ENCODE results near the gene SCYGR4.
"Not testable (repeated sequence)": the region's sequence is repeated elsewhere in the genome, so short reads cannot be mapped to it uniquely, and the experiment has no call there.

The SCYGR4 gene

DNA sequence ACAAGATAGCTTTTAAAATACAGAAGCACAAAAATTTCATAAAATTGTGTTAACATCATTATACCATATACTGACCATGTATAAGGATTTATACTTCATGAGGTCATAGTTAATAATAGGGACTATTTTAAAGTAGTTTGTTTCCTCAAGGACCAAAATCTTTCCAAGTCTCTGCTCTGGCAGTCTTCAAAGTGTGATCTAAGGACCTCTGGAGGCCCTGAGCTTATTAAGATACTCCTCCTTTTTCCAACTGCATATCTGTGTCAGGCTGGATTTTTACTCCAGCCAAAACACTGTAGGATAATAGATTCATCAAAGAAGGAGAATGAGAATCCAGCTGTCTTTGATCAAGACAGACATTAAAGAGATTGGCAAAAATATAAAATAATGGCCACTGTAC, 20.3 kb upstream of the SCYGR4 start:
- Histone ChIP-seq H3K4me3 (ENCODE audit: low read length in 2 of 2) (no peak overlapping the region), H3K4me1 (ENCODE audit: control insufficient read depth, insufficient read depth, low read length) (no peaks in the 10 kb centered on the region), H3K27me3 (ENCODE audit: control insufficient read depth in 1 of 2, insufficient read depth in 2 of 2, low read length in 2 of 2) (no peaks in the 10 kb centered on the region), H3K9ac (ENCODE audit: low read length in 2 of 2) (no peak overlapping the region), H3K9me3 (ENCODE audit: control insufficient read depth in 2 of 2, low read length in 2 of 2) (no peaks in the 10 kb centered on the region), H3K36me3 (ENCODE audit: control insufficient read depth in 2 of 2, insufficient read depth in 2 of 2, low read length in 2 of 2) (no peaks in the 10 kb centered on the region), H3K27ac (ENCODE audit: low read length) (no peak overlapping the region)

DNA sequence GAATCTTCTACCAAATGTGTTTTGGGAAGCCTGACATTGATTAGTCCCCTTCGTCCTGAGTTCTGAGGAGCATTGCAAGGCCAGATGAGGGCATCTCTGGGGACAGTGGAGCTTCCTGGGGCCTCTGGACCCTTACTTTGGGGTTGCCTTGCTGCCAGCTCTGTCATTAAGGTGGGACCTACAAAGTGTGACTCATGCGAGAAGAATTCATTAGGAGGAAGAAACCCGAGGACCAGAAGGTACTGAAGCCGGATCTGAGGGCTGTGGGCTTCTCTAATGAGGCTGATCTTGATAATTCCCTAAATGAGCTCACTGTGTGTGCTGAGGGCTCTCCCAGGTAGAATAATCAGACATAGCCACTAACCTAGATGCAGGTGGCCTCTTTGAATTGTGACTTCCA, 19.3 kb upstream of the SCYGR4 start:
- Histone ChIP-seq H3K4me1 (ENCODE audit: control insufficient read depth, insufficient read depth, low read length) (no peaks in the 10 kb centered on the region), H3K9me3 (ENCODE audit: control insufficient read depth in 2 of 2, low read length in 2 of 2) (no peaks in the 10 kb centered on the region), H3K9ac (ENCODE audit: low read length in 2 of 2) (no peak overlapping the region), H3K36me3 (ENCODE audit: control insufficient read depth in 2 of 2, insufficient read depth in 2 of 2, low read length in 2 of 2) (no peaks in the 10 kb centered on the region), H3K4me3 (ENCODE audit: low read length in 2 of 2) (no peak overlapping the region), H3K27me3 (ENCODE audit: control insufficient read depth in 1 of 2, insufficient read depth in 2 of 2, low read length in 2 of 2) (no peaks in the 10 kb centered on the region), H3K27ac (ENCODE audit: low read length) (no peak overlapping the region)

DNA sequence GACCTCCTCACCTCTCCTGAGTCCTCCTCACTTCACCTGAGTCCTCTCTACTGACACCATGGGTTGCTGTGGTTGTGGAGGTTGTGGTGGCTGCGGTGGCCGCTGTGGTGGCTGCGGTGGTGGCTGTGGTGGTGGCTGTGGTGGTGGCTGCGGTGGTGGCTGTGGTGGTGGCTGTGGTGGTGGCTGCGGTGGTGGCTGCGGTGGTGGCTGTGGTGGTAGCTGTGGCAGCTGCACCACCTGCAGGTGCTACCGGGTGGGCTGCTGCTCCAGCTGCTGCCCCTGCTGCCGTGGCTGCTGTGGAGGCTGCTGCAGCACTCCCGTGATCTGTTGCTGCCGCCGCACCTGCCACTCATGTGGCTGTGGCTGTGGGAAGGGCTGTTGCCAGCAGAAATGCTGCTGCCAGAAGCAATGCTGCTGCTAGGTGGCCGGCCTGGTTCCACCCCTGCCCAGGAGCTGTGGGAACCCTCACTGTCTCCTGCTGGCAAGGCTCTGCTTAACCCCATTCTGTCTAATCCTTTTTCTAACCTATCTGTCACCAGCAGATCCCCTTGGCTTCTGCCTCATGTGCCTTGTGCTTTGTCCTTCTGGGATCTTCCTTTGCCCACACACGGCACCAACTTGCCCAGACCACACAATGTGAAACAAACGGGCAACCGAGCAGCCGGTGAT, 18.3 kb upstream of the SCYGR4 start, which contains the start of gene SCYGR2:
SCYGR2 (plus strand) TSS at position 59 of the 669 bp plus-strand sequence; CDS start at position 59, 0 bp downstream.
- not testable (repeated sequence) for H3K9ac ChIP-seq (ENCODE audit: low read length in 2 of 2); H3K27ac ChIP-seq (ENCODE audit: low read length); H3K9me3 ChIP-seq (ENCODE audit: control insufficient read depth in 2 of 2, low read length in 2 of 2); H3K4me3 ChIP-seq (ENCODE audit: low read length in 2 of 2); H3K27me3 ChIP-seq (ENCODE audit: control insufficient read depth in 1 of 2, insufficient read depth in 2 of 2, low read length in 2 of 2); H3K36me3 ChIP-seq (ENCODE audit: control insufficient read depth in 2 of 2, insufficient read depth in 2 of 2, low read length in 2 of 2); H3K4me1 ChIP-seq (ENCODE audit: control insufficient read depth, insufficient read depth, low read length)

DNA sequence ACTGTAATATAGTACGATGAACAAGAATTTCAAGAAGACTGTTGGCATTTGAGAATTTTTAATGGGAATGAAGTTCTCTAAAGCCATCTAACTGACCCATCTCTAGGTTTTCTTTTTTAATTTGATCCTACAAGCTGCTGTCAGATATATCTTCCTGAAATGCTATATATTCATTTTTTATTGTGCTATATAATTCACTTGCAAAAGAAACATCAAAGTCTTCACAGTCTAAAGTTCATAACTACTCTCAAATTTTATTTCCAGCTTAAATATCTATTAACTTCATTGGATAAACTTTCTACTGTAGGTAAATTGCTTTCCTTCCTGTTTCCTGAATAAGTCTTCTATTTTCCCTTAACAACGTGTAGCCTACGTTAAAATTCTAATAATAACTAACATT, 14.9 kb upstream of the SCYGR4 start:
- Histone ChIP-seq H3K9me3 (ENCODE audit: control insufficient read depth in 2 of 2, low read length in 2 of 2) (no peaks in the 10 kb centered on the region), H3K27ac (ENCODE audit: low read length) (no peak overlapping the region), H3K9ac (ENCODE audit: low read length in 2 of 2) (no peak overlapping the region), H3K36me3 (ENCODE audit: control insufficient read depth in 2 of 2, insufficient read depth in 2 of 2, low read length in 2 of 2) (no peaks in the 10 kb centered on the region), H3K4me3 (ENCODE audit: low read length in 2 of 2) (no peak overlapping the region), H3K27me3 (ENCODE audit: control insufficient read depth in 1 of 2, insufficient read depth in 2 of 2, low read length in 2 of 2) (no peaks in the 10 kb centered on the region), H3K4me1 (ENCODE audit: control insufficient read depth, insufficient read depth, low read length) (no peaks in the 10 kb centered on the region)

DNA sequence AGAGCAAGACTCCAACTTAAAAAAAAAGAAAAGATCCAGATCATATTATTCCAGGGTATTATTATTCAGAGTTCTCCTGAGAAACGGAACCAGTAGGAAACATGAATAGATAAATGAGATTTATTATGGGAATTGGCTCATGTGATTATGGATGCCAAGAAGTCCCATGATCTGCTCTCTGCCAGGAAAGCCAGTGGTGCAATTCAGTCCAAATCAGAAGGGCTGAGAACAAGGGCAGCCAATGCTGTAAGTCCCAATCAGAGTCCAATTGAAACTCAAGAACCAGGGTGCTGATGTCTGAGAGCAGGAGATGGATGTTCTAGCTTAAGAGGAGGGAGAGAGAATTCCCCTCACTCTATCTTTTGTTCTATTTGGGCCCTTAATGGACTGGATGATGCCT, 10.8 kb upstream of the SCYGR4 start:
- Histone ChIP-seq H3K27me3 (ENCODE audit: control insufficient read depth in 1 of 2, insufficient read depth in 2 of 2, low read length in 2 of 2) (no peaks in the 10 kb centered on the region), H3K9ac (ENCODE audit: low read length in 2 of 2) (no peak overlapping the region), H3K36me3 (ENCODE audit: control insufficient read depth in 2 of 2, insufficient read depth in 2 of 2, low read length in 2 of 2) (no peaks in the 10 kb centered on the region), H3K4me1 (ENCODE audit: control insufficient read depth, insufficient read depth, low read length) (no peaks in the 10 kb centered on the region), H3K9me3 (ENCODE audit: control insufficient read depth in 2 of 2, low read length in 2 of 2) (no peaks in the 10 kb centered on the region), H3K4me3 (ENCODE audit: low read length in 2 of 2) (no peak overlapping the region), H3K27ac (ENCODE audit: low read length) (no peak overlapping the region)

DNA sequence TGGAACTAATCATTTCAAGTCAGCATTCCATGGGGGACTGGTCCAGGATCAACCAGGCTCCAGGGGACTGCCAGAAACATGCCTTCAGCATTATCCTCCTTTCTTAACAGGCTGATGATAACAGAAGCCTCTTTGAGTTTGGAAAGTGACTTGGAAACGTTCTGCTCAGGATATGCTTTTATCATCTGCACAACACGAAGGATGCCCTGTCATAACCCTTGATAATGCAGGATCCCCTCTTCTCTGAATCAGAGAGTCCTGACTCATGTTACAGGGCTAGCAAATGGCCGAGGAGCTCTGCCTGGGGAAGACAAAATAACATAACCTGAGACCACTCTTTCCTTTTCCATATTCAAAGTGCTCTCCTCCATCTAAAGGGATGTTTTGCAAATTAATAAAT, 9.4 kb upstream of the SCYGR4 start:
- Histone ChIP-seq H3K4me1 (ENCODE audit: control insufficient read depth, insufficient read depth, low read length) (no peaks in the 10 kb centered on the region), H3K27ac (ENCODE audit: low read length) (no peak overlapping the region), H3K9me3 (ENCODE audit: control insufficient read depth in 2 of 2, low read length in 2 of 2) (no peaks in the 10 kb centered on the region), H3K9ac (ENCODE audit: low read length in 2 of 2) (no peak overlapping the region), H3K4me3 (ENCODE audit: low read length in 2 of 2) (no peak overlapping the region), H3K27me3 (ENCODE audit: control insufficient read depth in 1 of 2, insufficient read depth in 2 of 2, low read length in 2 of 2) (no peaks in the 10 kb centered on the region), H3K36me3 (ENCODE audit: control insufficient read depth in 2 of 2, insufficient read depth in 2 of 2, low read length in 2 of 2) (no peaks in the 10 kb centered on the region)

DNA sequence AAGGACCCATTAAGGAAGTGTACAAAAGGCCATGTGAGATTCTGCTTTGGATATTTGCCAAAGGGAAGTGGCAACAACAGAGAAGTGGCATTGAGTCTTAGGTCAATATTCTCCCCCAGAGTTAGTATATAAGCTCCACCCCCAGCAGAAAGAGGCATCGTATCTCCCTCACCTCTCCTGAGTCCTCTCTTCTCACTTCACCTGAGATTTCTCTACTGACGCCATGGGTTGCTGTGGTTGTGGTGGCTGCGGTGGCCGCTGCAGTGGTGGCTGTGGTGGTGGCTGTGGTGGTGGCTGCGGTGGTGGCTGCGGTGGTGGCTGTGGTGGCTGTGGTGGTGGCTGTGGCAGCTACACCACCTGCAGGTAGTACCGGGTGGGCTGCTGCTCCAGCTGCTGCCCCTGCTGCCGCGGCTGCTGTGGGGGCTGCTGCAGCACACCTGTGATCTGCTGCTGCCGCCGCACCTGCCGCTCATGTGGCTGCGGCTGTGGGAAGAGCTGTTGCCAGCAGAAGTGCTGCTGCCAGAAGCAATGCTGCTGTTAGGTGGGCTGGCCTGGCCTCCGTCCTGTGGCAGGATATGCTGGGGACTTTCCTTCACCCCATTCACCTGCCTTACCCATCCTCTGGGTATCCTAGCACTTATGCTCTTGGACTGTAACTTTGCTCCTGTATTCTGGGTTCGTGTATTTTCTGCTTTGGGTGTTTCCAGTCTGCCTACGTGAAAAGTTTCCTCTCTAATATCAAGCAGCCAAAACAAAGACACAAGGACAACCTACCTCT, 8.5 kb upstream of the SCYGR4 start:
- Histone ChIP-seq H3K9ac (ENCODE audit: low read length in 2 of 2) (no peak overlapping the region), H3K4me3 (ENCODE audit: low read length in 2 of 2) (no peak overlapping the region), H3K4me1 (ENCODE audit: control insufficient read depth, insufficient read depth, low read length) (no peaks in the 10 kb centered on the region), H3K27me3 (ENCODE audit: control insufficient read depth in 1 of 2, insufficient read depth in 2 of 2, low read length in 2 of 2) (no peaks in the 10 kb centered on the region), H3K9me3 (ENCODE audit: control insufficient read depth in 2 of 2, low read length in 2 of 2) (no peaks in the 10 kb centered on the region), H3K36me3 (ENCODE audit: control insufficient read depth in 2 of 2, insufficient read depth in 2 of 2, low read length in 2 of 2) (no peaks in the 10 kb centered on the region), H3K27ac (ENCODE audit: low read length) (no peak overlapping the region)

DNA sequence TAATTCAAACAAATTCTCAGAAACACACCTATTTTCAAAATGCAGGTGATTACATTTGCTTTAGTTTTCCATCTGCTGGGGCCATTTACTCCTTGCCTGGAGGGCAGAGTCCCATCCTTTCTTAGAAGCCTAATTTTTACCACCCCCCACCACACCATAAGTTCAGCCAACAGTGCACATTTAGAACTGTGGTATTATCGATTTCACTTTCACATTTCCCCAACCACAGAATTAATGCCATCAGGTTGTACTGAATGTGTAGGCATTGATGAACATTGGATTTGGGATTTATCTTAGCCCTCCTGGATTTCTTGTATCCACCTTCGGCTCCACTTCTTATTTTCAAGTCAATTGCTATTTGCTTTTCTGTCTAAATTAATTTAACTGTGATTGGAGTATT, 7.2 kb upstream of the SCYGR4 start:
- H3K27ac ChIP-seq (ENCODE audit: low read length) = no peak overlapping the region
- H3K36me3 ChIP-seq (ENCODE audit: control insufficient read depth in 2 of 2, insufficient read depth in 2 of 2, low read length in 2 of 2) = no peaks in the 10 kb centered on the region
- no peaks in the 10 kb centered on the region for H3K9me3 ChIP-seq (ENCODE audit: control insufficient read depth in 2 of 2, low read length in 2 of 2)
- H3K9ac ChIP-seq (ENCODE audit: low read length in 2 of 2) = no peak overlapping the region
- H3K27me3 ChIP-seq (ENCODE audit: control insufficient read depth in 1 of 2, insufficient read depth in 2 of 2, low read length in 2 of 2) = no peaks in the 10 kb centered on the region
- no peak overlapping the region for H3K4me3 ChIP-seq (ENCODE audit: low read length in 2 of 2)
- no peaks in the 10 kb centered on the region for H3K4me1 ChIP-seq (ENCODE audit: control insufficient read depth, insufficient read depth, low read length)

DNA sequence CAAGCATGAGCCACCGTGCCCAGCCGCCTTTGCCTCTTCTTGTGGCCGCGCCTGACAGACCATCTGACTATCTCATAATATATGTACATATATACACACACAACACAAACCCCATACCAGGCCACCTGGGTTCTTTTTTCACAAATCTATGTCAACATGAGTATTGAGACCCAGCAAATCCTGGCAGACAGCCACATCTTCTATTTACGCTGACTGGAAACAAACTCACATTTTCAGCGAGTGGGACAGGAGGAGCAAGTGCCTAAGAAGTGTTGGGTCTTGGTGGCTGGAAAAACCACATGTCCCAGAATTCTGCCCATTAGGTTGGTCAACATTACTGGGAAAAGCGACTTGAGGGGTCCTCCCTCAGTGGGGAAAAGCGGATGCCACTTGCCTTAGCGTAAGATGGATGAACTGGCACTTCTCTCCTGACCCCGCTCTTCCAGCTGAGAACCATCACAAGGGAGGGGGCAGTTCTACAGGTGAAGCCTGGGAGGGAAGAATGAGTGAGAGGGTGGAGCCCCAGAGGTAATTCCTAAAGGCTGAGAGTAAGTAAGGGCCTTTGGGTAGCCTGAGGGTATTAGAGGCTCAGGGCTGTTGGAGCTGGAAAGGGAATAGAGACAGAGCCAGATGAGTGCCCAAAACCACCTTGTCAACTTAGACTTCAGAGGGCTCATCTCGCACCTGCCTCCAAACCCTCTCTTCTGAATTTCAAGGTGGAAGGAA, 4.6 kb upstream of the SCYGR4 start:
- no peaks in the 10 kb centered on the region for H3K9me3 ChIP-seq (ENCODE audit: control insufficient read depth in 2 of 2, low read length in 2 of 2)
- H3K36me3 ChIP-seq (ENCODE audit: control insufficient read depth in 2 of 2, insufficient read depth in 2 of 2, low read length in 2 of 2) = no peaks in the 10 kb centered on the region
- no peak overlapping the region for H3K9ac ChIP-seq (ENCODE audit: low read length in 2 of 2)
- H3K4me1 ChIP-seq (ENCODE audit: control insufficient read depth, insufficient read depth, low read length) = no peaks in the 10 kb centered on the region
- H3K4me3 ChIP-seq (ENCODE audit: low read length in 2 of 2) = no peak overlapping the region
- no peaks in the 10 kb centered on the region for H3K27me3 ChIP-seq (ENCODE audit: control insufficient read depth in 1 of 2, insufficient read depth in 2 of 2, low read length in 2 of 2)
- no peak overlapping the region for H3K27ac ChIP-seq (ENCODE audit: low read length)

DNA sequence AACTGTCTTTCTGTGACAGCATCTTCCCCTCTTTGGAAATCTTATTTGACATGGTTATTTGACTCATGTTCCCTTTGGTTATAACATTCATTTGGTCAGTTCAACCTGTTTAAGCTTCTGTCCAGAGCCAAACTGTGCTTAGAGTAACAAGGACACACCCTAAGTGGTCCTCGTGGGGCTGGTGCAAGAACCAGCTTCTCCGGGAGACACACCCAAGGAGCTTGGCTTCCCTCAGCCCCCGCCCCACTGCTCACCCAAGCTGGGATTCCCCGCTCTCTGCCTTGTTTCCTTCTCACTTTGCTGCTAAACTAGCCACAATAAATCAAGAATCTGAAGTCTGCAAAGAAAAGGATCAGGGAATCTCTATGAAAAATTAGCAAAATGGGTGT, 4.0 kb upstream of the SCYGR4 start:
- no peaks in the 10 kb centered on the region for H3K27me3 ChIP-seq (ENCODE audit: control insufficient read depth in 1 of 2, insufficient read depth in 2 of 2, low read length in 2 of 2)
- no peaks in the 10 kb centered on the region for H3K36me3 ChIP-seq (ENCODE audit: control insufficient read depth in 2 of 2, insufficient read depth in 2 of 2, low read length in 2 of 2)
- H3K9ac ChIP-seq (ENCODE audit: low read length in 2 of 2) = no peak overlapping the region
- no peaks in the 10 kb centered on the region for H3K9me3 ChIP-seq (ENCODE audit: control insufficient read depth in 2 of 2, low read length in 2 of 2)
- H3K4me3 ChIP-seq (ENCODE audit: low read length in 2 of 2) = no peak overlapping the region
- H3K4me1 ChIP-seq (ENCODE audit: control insufficient read depth, insufficient read depth, low read length) = no peaks in the 10 kb centered on the region
- no peak overlapping the region for H3K27ac ChIP-seq (ENCODE audit: low read length)

DNA sequence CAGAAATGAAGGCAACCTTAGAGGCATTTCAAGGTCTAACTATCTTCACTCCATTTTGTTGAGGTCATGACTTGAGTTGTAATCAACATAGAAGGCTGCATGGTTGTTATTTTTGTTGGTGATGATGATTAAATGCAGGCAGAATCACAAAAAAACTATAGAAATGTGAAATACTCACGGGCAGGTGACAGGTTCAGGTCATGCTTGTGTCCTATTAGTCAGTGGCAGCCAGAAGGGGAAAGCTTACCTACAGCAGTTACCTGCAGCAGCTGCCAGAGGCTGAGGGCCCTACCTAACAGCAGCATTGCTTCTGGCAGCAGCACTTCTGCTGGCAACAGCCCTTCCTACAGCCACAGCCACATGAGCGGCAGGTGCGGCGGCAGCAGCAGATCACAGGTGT, 3.1 kb upstream of the SCYGR4 start:
- H3K36me3 ChIP-seq (ENCODE audit: control insufficient read depth in 2 of 2, insufficient read depth in 2 of 2, low read length in 2 of 2) = no peaks in the 10 kb centered on the region
- H3K4me3 ChIP-seq (ENCODE audit: low read length in 2 of 2) = no peak overlapping the region
- no peak overlapping the region for H3K9ac ChIP-seq (ENCODE audit: low read length in 2 of 2)
- H3K4me1 ChIP-seq (ENCODE audit: control insufficient read depth, insufficient read depth, low read length) = no peaks in the 10 kb centered on the region
- no peak overlapping the region for H3K27ac ChIP-seq (ENCODE audit: low read length)
- H3K9me3 ChIP-seq (ENCODE audit: control insufficient read depth in 2 of 2, low read length in 2 of 2) = no peaks in the 10 kb centered on the region
- H3K27me3 ChIP-seq (ENCODE audit: control insufficient read depth in 1 of 2, insufficient read depth in 2 of 2, low read length in 2 of 2) = no peaks in the 10 kb centered on the region

Measured in stomach smooth muscle (tissue), 2 donors.